HG03135 (cell line): Measurements from ENCODE around the gene FBH1.
A peak's percentile ranks its signal among the peaks of the same experiment; 100 is the strongest.
"Not testable (repeated sequence)": the region's sequence is repeated elsewhere in the genome, so short reads cannot be mapped to it uniquely, and the experiment has no call there.

Experiments used
- ATAC-seq: cut with Tn5 transposase; IDR thresholded peaks from one replicate; pipeline ENCODE4 v1.9.1; 2021; ENCODE audit warnings: mild to moderate bottlenecking, moderate library complexity; ENCODE audit not compliant: unreplicated experiment

Gene FBH1

DNA sequence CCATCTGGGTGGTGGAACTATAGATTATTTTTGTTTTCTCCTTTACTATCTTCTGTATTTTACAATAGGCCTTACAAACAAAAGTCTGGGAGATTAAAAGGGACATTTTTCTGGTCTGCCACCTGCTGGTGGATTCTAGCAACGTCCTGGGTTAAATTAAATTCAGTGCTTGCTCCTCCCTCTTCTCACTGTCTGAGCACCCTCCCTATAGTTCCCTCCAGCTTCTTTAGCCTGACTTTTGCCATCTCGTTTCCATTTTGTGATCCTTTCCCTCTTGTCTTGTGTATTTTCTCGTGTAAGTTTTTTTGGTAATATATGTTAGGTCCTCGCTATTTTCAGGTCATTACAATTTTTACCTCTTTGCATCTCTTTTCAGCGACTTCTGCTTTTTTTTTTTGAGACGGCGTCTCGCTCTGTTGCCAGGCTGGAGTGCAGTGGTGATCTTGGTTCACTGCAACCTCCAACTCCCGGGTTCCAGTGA lies 16.5 kb upstream of the FBH1 start:
- ATAC-seq: peak; percentile 75

DNA sequence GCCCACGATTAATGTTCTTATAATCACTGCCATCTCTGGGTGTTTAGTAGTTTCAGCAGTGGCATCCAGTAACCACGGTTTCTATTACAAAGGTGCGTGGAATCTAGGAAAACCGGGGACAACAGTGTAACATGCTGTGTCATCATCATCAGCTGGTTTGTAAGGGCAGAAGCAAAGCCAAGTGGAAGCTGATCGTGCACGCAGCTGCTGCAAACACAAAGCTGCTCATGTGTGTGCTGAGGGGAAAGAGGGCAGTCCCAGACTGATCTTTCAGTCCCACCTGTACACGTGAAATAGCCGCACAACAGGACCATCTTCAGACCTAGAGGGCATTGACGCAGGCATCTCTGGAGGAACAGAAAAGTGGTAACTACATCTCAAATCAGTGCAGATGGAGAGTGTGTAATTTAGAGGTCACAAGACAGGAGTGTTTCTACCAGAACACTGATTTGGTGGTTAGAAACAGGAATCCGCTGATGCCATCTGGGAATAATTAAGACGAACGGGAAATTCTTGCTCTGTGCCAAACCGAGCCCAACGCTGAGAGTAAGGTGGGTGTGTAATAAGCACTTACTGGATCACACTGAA lies 13.8 kb upstream of the FBH1 start:
- no peak for ATAC-seq

DNA sequence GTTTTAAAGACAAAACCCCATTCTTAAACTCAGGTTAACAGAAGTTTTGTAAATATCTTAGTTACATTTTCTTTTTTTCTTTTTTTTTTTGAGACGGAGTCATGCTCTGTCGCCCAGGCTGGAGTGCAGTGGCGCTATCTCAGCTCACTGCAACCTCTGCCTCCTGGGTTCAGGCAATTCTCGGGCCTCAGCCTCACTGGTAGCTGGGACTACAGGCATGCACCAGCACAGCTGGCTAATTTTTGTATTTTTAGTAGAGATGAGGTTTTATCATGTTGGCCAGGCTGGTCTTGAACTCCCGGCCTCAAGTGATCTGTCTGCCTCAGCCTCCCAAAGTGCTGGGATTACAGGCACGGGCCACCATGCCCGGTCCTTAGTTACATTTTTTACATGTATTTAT lies 13.0 kb upstream of the FBH1 start:
- ATAC-seq: not testable (repeated sequence)

DNA sequence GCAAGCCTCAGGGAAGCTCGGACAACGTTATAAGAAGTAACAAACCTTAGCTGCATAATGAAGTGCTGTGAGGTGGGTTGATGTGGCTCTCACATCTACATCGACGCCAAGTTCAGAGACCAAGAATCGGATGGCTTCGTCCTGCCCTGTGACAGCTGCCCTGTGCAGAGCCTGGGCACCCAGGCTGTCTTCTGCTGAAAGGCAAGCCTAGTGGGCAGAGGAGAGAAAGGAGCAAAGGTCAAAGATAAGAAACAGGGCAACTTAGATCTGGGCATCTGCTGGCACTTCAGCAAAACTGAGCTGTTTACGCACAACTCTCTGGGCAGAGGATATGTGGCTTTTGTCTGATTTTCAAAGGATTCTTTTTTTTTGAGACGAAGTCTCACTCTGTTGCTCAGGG lies 7.1 kb upstream of the FBH1 start:
- ATAC-seq: no peak

DNA sequence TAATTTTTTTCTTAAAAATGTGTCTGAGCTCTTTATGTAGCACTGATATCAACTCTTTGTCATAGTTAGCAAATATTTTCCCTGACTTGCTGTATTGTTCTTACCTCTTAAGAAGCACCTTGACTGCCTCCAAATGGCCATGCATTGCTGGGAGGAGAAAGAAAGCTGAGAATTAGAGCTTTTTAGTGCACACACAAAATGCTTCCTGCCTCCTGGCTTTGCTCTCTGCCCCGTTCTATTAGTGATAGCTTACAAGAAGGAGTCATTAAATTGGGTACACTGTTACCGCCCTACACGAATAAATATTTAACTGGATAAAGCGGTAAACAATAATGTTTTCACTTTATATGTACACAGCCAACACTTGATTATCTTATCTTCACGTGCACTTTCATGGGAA lies 4.4 kb upstream of the FBH1 start:
- no peak for ATAC-seq

DNA sequence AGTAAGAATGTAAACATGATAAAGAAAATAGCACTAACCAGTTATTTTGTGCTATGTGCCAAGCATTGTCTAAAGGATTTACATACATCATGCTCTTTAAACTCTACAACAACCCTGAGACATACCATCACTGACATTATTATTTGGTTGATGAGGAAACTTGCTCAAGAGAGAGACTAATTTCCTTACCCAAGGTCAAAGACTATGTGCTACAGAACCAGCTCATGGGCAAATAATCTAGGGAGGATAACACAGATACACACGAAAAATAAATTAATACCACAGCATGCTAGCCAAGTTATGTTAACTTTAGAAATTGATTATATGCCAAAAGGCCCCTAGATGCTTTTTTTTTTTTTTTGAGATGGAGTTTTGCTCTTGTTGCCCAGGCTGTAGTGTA lies 3.0 kb upstream of the FBH1 start:
- ATAC-seq: no peak

DNA sequence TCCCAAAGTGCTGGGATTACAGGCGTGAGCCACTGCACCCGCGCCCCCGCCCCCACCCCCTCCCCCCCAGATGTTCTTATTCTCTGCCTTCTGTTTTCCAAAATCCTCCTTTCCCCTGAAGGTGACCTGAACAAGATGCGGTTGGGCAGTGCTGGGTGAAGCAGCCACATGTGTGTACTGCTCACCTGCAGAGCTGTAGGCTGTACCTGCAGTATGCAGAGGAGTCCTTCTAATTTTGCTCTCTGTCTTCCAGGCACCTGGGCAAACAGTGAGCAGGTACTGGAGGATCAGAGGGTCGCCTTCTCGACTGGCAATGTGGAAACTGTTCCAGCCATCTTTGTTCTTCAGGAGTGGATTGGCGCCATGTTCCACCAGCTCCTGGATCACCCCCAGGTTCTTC lies 2.4 kb upstream of the FBH1 start:
- no peak for ATAC-seq

DNA sequence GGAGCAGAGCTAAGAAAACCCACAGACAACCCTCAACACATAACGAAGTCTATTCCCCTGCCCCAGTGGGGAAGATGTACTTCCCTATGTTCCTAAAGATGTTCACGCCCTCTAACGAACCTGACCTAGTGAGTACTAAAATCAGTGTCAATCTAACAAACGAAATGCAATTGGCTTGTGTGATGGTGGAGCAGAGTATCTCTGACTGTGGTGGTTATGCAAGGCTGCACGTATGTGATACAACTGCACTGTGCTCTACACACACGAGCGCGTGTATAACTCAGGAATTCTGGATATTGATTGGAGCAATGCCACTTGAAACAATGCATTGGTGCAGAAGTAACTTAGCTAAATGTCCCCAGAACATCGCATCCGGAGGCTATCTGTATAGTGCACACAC lies 1.7 kb upstream of the FBH1 start:
- no peak for ATAC-seq

DNA sequence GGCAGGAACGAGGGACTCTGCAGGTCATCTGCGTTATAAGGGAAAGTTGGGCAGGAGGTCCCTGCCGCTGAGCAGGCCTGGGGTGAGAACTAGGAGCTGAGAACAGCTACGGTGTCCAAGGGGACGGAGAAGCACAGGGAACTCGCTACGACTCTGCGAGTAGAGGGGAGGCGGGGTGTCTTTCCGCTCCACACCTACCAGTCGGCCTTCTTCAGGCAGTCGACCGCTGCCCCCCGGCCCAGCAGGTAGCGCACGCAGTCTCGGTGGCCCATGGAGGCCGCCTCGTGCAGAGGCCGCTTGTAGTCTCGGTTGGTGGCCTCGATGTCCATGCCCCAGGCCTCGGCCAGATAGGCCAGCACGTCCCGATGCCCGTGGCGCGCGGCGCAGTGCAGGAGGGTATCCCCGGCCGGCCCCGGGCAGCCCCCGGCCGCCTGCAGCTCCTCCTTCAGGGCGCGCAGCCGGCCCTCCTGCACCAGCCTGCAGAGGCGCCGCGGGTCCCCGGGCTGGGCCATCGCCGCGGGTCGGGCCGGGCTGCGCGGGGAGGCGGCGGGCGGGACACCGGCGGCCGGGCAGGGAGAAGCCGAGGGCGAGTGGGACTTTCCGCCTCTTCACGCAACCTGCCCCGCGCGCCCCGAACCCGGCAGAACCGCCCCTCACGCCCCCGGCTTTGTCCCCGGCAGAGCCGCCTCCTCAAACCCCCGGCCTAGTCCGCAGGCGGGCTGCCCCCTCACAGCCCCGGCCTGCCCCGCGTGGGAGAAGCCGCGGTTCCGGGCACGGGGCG lies 1.0 kb upstream of the FBH1 start:
- peak; percentile 34 for ATAC-seq

DNA sequence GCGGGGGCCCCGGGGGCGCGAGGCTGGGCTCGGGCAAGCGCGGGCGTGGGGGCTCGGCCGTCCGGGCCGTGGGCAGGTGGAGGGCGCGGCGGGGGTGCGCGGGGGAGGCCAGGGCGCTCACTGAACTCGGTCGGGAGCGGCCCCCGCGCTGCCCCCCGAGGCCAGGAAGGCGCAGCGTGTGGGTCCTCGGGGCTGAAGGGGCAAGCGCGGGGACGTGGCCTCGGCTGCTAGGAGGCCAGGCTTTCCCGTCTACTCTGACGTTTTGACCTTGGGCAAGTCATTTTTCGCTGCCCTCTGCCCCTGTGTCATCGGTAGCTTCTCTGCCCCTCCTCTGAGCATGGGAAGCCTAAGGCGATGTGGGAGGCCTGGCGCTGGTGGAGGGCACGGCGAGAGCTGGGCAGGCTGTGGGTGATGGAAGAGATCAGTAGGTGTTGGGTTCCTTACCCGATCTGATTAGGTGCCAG lies 441 bp downstream of the FBH1 start:
- ATAC-seq: peak; percentile 6

DNA sequence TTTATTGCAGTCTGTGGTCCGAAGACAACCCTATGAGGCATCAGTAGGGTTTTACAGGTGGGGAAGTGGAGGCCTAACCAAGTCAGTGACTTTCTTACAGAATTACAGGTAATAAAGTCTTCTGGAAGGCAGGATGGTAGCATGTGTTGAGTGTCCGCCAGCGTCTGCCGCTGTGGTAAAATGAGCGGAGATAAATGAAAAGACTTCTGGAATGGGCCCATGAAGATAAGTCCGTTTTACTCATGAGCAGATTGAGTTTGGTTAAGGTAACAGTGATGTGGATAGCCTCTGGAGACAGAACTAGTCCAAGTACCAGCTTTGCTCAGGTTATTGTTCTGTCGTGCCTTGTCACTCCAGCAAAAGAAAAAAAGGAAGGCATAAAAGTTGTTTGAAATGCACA lies 966 bp downstream of the FBH1 start:
- no peak for ATAC-seq

DNA sequence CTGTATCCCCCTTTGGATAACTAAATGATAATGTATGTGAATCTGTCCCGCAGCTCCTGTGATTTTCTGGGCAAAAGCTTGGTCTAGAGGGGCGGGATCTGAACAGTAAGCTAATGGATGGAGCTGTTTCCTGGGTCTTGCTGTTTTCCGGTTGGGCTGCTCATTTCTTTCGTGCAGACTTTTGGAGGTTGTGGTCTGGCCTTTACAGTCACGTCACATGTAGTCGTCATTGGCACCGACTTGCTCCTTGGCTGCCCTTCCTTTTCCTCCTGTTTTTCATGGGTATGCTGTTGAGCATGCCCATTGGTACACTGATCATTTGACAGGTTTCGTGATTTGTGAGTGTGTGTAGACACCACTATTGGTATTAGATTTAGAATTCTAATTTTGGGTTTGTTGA lies 2.0 kb downstream of the FBH1 start:
- no peak for ATAC-seq

DNA sequence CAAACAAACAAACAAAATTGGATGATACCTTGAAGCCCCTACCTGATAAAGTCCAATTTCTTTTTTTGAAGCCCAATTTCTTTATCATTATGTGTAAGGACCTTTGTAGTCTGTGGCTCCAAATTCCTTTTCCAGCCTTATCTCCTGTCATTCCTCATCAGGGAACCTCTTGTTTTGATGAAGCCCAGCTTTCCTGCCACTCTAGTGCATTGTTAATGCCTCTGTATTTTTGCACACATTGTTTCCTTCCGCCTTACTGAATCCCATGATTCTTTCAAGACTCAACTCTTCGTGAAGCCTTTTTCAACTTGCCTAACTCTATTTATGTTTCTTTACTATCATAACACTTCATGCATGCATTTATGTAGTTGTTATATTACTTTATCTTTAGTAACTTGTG lies 3.3 kb downstream of the FBH1 start:
- ATAC-seq: no peak

DNA sequence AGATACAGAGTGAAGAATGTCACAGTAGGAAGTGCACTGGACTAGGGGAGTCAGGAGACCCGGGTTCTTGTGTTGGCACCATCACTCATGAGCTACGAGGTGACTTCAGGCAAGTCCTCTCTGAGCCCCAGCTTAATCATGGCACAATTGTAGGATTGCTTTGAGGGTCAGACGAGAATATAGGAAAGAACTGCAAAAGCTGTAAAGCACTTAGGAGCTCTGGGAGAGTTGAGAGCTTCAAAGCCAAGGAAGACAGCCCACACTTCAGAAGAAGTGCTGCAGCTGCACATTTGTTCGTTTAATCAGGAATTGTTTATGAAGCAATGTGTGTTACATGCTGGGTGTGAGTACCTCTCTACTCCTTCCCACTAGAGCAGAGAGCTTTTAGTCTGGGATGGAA lies 4.4 kb downstream of the FBH1 start:
- no peak for ATAC-seq

DNA sequence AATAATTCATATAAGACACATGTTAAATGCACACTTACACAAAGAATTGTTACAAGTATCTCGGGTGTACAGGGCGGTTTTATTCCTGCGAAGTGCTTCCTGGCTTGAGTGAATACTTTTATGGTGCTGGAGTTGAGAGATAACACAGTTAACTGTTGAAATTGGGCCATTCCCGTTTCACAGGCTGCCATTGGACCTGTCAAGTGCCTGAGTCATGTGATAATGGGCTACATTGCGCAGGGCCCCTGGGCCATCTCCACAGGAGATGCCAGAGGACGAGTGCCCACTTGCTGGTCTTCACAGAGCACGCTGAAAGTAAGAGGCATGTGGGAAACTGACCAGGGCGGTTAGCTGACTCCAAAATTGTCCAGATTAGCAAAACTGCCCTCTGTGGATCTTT lies 4.8 kb downstream of the FBH1 start:
- ATAC-seq: no peak

DNA sequence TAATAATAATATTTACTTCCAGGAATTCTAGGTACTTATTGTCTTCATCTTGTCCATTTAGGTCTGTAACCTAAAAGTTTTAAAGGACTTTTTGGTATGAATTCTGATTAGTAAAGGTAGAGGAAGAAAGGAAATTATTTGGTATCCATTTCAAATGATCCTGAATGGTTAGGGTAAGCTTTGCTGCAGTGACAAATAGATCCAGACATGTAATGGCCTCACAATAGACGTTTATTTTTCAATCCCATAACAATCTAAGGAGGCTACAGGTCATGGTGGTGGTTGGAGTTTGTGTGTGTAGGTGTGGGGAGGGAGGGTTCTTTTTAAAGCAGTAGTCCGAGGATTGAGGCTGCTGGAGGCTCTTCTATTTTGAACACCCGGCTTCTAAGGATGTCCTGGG lies 5.3 kb downstream of the FBH1 start:
- ATAC-seq: no peak

DNA sequence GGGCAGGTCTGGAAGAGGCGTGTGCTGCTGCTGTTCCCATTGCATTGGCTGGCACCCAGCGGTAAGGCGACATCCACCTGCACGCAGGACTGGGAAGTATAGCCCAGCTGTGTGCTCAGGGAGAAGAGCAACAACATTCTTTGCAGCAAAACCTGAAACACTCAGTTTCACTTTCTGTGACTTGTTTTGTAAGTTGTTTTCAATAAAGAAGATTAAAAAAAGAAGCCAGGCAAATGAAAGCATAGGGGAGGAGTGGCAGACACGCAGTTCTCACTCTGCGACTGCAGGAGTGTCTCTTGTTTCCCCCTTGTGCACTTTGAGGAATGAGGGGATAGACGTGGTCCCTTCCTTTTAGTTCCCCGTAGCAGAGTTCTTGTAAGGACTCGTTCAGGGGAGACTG lies 5.8 kb downstream of the FBH1 start:
- ATAC-seq: peak; percentile 56

DNA sequence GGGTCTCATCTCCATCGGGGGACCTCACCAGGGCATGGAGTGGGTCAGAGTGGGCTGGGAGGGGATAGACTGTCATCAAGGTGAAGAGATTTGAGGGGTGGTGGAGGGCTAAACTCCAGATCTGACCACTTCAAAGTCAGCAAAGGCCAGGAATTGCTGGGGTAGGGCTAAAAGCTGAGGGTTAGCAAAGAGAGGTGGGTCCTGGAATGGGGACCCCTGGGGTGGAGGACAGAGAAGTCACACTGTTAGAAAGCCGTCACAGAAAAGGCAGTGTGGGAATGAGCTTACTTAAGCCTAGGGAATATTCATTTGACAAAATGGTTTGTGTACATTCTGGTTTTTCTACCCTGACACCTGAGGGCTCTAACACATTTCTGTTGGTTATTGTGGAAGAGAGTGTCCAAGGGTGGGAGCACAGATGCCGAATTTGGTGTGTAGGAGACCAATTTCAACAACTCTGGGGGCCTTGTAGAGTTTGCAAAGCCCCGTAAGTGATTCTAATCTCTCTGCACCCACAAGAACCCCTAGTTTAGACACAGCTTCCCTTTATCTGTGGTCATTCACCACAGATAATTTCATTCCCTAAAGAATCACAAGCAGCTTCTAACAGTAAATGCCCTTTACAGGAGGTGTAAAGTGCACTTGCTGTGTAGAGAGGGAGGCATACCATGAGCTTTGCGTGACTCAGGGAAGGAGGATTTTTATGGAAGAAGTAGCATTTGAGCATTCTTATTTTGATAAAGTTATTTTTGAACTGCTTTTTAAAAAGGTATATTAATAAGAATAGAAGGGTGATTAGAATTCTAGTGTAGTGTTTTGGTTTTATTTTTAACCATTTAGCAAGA lies 6.4 kb downstream of the FBH1 start:
- ATAC-seq: peak; percentile 10

DNA sequence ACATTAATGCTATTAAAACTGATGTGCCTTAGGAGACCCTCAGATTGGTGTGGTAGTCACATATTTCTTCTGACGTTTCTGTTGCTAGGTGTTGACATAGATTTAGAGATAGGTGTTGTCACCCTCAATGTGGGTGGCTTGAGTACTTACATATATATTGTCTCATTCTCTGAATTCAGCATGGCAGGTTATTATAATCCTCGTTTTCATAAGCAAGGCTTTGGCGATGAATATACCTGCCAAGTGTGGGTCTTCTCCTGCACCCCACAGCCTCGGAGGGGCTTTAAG lies 7.0 kb downstream of the FBH1 start:
- ATAC-seq: no peak

DNA sequence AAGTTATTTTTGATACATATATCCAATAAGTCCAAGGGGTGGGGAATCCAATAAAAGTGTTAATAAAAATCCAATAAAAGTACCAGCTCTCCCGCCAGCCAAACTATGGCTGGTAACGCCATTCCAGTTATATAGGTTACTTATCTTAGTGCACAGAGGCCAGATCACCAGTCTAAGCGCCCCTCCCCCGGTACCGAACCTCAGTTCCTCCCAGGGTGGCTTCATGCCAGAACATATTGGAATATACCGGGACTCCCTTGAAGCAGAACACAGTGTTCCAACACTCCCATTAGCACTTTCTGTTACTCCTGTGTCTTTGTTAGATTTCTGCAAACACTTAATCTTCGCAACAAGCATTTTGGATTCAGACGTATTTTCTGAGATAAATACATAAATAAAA lies 7.5 kb downstream of the FBH1 start:
- ATAC-seq: no peak

DNA sequence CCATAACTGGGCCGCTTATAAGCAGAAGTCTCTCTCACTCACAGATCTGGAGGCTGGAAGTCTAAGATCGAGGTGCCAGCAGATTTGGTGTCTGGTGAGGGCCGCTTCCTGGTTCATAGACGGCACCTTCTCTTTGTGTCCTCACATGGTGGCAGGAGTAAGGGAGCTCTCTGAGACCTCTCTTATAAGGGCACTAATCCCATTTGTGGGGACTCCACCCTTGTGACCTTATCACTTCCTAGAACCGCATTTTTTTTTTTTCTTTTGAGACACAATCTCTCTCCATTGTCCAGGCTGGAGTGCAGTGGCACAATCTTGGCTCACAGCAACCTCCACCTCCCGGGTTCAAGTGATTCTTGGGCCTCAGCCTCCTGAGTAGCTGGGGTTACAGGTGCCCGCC lies 8.1 kb downstream of the FBH1 start:
- no peak for ATAC-seq

DNA sequence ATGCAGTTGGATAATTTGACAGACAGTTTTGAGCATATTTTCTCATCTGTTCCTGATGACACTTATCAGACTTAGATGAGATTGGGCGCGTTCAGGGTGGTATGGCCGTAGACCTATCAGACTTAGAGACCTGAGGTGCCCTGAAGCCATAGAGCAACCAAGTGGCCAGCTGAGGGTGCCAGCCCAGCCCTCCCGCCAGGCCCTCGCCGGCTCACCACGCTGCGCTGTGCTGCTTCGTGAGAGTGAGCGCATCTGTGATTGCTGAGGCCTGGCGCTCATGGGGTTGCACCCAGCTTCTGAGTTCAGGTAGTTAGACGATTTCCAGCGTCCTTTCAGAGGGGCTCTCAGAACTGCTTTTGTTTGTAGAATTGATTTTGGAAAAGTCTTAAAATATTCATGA lies 10.2 kb downstream of the FBH1 start:
- ATAC-seq: no peak
